DMS53 treated with DMSO at 0.1 percent for 48 hours (cell line): ENCODE data around the gene ALDH1B1.

Experiments used
- DNase-seq: peaks from one replicate; lab custom pipeline; 2025; ENCODE audit not compliant: unreplicated experiment; lab: John Stamatoyannopoulos, UW

ALDH1B1 gene

DNA sequence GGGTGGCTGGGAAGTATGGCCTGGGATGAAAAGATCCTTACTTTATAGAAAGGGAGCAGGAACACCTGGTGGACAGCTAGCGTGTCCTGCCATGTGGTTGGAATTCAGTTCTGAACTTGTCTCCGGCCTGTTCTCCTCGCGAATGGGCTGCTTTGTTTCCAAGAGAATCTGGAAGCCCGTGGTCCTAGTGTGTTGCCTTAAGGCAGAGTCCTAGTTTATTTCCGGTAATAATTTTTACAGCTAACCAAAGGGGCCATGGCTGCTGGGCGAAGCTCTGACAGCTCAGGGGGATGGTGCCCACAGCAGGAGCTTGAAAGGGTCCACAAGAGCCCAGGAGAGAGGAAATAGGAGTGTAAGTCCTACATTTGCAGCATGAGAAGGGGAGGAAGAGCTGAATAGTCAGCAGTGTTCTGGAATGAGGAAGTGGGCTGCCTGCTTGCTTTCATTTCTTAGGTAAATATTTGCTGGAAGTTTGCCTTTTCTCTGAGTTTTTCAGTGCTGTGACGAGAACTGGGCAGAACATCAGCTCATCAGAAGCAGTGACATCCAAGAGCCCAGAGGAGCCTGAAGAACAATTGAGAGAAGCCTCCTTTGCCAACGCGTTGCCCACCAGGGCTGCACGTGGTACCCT, 44.8 kb downstream of the ALDH1B1 start:
- peak; percentile 41 for DNase-seq

DNA sequence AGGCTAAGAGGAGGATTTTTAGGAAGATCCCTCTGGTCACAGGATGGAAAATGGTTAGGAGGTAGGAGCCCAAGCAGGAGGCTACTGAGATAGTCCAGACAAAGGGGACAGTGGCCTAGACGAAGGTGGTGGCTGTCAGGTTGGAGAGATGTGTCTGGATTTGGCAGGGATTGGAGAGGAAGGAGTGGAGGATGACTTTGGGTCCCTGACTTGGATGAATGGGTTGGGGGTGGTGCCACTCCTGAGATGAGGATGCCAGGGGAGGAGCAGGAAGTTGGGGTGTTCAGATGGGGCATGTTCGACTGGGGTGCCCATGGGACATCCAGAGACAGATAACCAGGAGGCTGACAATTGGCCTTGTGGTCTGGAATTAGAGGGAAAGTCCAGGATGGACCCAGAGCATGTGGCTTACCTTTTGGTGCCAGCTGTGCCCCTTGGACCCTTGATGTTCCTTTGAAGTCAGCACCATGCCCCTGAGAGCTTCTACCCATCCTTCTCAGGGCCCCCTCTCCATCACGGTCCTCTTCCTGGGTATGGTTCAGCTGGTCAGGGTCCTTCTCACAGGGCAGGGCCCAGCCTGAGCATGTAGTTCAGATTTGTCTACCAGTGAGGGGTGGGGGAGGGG, 46.9 kb downstream of the ALDH1B1 start:
- no peak for DNase-seq

DNA sequence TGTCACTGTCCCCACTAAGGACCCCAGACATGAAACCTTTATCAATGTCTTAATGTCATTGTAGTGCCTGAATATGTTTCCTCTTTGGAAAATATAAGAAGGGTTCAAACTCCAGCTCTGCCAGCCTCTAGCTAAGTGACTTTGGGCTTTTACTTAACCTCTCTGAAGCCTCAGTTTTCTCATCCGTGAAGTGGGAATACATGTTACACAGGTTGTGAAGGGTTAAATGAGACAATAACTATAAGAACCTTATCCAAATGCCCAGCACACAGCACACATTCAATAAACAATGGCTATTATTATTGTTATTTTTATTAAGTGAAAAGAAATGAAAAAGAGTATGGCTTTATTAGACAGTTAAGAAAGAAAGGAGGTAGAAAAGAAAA, 47.4 kb downstream of the ALDH1B1 start:
- DNase-seq: no peak

DNA sequence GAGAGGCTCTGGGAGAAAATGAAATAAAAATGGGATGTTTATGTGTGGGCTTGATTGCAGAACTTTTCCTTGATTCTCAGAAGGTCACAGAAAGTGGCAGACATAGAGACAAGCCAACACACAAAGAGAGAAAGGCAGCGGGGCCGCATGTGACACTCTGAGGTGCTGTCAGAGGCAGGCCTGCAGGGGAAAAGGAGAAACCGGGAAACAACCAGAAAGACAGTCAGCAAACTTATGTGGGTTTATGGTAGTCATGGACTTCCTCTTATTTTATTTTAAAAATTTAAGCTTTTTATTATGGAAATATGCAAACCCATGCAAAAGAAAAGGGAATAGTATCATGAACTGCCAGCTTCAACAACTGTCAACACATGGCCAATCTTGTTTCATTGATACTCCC, 48.0 kb downstream of the ALDH1B1 start:
- DNase-seq: no peak

DNA sequence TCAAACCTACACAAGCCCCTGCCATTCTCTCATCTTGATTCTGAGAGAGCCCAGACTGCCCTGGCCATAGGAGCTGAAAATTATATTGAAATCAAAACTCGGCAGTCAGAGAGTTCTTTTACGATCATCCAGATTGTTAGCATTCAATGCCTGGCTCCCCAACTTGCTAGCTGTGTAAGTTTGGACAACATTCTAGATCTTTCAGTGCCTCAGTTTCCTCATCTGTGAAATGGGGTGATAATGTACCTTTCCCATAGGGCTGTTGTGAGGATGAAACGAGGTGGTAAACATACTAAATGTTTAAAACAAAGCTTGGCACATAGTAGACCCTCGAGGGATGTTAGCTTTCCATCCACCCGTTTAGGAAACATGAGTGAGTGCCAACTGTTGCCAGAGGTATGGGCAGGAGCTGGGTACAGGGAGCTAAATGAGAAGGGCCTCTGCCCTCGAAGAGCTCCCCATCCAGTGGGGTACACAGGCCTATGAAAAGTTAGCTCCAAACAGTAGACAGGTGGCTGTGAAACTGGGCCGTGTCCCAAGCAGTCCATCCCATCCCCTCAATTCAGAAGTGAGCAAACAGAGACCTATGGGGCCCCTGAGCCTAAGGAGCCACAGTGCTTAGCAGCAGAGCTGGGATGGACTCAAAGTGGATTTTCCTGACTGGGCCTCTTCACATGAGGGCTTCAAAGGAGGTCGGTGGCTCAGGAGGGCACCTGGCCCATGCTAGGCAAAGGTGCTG, 49.0 kb downstream of the ALDH1B1 start:
- no peak for DNase-seq

DNA sequence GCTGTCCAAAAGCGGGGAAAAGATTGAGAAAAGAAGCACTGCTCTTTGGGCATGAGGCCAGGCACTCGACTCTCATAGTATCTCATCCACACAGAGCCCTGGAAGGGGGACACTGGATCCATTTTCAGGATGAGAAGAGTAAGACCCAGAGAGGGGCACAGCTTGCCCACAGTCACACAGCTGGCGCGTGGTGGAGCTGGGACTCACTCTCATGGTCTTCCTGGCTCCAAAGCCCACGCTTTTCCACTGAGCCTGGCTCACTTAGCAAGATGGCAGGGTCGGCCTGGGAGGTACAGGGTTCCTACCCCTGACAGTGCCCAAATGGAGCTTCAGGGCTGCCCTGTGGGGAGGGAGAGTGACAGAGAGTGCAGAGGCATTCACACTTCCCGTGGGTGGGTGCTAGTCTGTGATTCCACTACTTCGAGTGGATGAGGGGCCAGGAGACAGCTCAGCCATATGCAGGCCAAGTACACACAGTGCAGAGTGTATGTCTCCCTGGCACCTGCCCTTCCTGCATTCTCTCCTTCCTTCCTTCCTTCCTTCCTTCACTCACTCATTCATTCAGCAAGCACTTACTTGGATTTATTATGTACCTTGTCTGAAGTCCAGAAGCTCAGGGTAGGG, 50.1 kb downstream of the ALDH1B1 start:
- DNase-seq: no peak

DNA sequence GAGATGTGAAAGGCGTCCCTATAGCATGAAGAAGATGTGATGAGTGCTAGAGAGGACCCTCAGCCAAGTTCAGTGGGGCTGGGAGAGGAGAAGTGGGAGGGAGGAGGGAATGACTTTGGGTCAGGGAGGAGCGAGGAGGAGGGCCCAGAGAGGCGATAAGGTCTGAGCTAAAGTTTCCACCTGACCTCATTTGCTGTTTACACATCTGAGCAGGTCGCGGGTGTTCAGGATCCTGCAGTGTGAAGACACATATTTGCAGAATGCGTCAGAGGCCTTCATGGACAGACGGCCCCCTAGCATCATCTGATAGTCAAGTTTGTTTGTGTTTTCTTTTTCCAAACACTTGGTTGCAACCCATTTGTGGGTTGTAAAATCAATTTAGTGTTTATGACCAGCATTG, 50.7 kb downstream of the ALDH1B1 start:
- DNase-seq: peak; percentile 61

DNA sequence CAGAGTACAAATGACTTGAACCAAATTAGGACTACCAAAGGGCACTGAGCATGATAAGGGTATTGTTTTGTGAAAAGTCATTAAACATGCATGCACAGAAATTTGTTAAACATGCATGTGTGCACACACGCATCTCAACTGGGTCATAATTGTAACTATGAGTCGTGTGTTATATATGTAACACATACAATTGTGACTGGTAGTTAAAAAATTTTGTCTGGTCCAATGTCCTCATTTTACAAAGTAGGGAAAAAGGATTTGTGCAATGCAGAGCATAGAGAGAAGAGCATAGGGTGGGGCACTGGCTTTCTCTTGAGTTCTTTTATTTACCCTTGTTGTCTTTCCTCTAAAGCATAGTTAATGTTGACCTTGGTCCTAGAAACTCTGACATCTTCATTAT, 51.1 kb downstream of the ALDH1B1 start:
- DNase-seq: no peak

DNA sequence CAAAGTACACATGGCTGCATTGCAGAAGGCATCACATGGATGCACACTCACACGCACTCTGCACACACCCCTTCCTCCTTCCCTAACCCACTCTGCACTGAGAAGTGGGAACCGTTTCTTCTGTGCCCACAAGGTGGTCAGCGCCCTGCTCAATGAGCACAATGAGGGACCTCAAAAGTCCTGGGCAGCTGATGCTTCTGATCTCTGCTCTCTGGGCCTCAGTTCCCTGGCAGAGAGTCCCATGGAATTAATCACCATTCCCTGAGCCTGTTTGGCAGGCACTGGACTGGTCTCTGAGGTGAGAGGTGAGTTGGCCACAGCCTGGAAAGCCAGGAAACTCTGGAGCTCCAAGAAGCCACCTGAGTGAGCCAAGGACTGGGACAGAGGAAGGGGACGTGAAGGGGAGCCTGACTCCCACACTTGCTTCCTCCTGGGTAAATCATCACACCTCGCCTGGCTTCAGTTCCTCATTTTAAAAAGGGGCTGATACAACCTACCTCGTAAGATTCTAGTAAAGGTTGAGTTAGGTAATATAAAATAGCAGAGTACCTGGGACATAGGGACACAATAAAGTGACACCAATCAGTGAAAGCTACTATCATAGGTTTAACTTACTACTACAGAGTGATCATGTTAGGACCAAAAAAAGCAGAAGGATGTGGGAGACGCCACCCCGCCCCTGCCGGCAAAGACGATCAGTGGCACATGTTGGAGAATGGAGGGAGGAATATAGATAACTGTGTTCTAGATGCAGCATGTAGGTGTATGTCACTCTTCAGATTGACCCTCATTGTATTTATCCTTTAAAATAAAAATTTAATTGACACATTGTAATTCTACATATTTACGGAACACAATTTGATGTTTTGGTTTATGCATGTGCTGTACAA, 52.9 kb downstream of the ALDH1B1 start:
- DNase-seq: no peak

DNA sequence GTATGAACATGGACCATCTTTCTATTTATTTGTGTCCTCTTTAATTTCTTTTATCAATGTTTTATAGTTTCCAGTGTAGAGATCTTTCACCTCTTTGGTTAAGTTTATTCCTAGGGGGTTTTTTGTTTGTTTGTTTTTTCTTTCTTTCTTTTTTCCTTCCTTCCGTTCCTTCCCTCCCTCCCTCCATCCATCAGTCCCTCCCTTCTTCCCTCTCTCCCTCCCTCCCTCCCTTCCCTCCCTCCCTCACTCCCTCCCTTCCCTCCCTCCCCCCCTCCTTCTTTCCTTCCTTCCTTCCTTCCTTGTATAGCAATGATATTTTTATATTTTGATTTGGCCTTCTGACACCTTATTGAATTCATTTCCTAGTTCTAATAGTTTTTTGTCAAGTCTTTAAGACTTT, 55.2 kb downstream of the ALDH1B1 start:
- DNase-seq: no peak
